GM12874 (cell line): ENCODE data around the gene CCSER1.

ENCODE experiments used
- CTCF ChIP-seq: IDR thresholded peaks from 2 replicates; pipeline ENCODE4 v1.5.1; 2011; ENCODE audit warnings: low read depth, mild to moderate bottlenecking, control low read depth, low read length, moderate library complexity; ENCODE audit not compliant: insufficient read depth

The CCSER1 gene

GRCh38 chr4:90127706-90128345, 632 bp downstream of the CCSER1 start:
- no peak for TF ChIP-seq CTCF

GRCh38 chr4:90128961-90129495, 1.8 kb downstream of the CCSER1 start:
- TF ChIP-seq CTCF = no peak

GRCh38 chr4:90130076-90130475, 2.9 kb downstream of the CCSER1 start:
- TF ChIP-seq CTCF = no peak

- no peak for TF ChIP-seq CTCF
Observed at GRCh38 chr4:90137555-90137954, 10.4 kb downstream of the CCSER1 start.

GRCh38 chr4:90142081-90142480, 14.9 kb downstream of the CCSER1 start:
- TF ChIP-seq CTCF = no peak

- TF ChIP-seq CTCF = no peak
Observed at GRCh38 chr4:90145319-90145718, 18.1 kb downstream of the CCSER1 start.

GRCh38 chr4:90146306-90146705, 19.1 kb downstream of the CCSER1 start:
- TF ChIP-seq CTCF = no peak
